ENCODE measurements around the gene CLDN24.

The CLDN24 gene

DNA sequence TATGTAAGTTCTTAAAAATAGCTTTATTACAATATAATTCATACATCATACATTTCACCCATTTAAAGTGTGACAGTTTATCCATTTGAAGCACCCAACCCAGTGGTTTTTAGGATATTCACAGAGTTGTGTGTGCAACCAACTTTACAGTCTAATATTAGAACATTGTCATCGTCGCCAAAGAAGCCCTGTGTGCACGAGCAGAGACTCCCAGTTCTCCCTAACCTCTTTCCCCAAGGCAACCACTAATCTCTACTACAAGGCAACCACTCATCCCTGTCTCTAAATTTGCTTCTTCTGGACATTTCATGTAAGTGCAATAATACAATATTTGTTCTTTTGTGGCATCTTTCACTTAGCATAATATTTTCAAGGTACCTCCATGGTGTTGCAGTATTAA is 49.8 kb downstream of the CLDN24 start:
- DNase-seq = no peak
